HL-60/S4 treated with retinoic acid at 250 ng/mL for 4 days and 3 days (cell line): ENCODE measurements around the gene NECAP2.
"Not testable (repeated sequence)": the region's sequence is repeated elsewhere in the genome, so short reads cannot be mapped to it uniquely, and the experiment has no call there.

Experiments used
- in situ Hi-C: fragments of 300-500 bp; cut with MboI; formaldehyde crosslinking; loops from 2 replicates; pipeline ENCODE4 v1.7.0; 2022; ENCODE audit warnings: low sequenced_read_pairs

Gene NECAP2

GRCh38 chr1:16425125-16426025 is 15.1 kb upstream of the NECAP2 start:
- in situ Hi-C loops = no loop called here

GRCh38 chr1:16430606-16431005 is 9.9 kb upstream of the NECAP2 start:
- in situ Hi-C loops = no loop called here

- in situ Hi-C loops = no loop called here
These were observed 7.5 kb upstream of the NECAP2 start for GRCh38 chr1:16433030-16433429.

GRCh38 chr1:16434007-16434406 is 6.5 kb upstream of the NECAP2 start:
- in situ Hi-C loops = no loop called here

GRCh38 chr1:16434501-16434900 is 6.0 kb upstream of the NECAP2 start:
- in situ Hi-C loops = no loop called here

GRCh38 chr1:16436946-16437474 is 3.5 kb upstream of the NECAP2 start, which contains the start of gene SPATA21:
Gene SPATA21 (minus strand): TSS chr1:16437424. CDS start chr1:16431371, 6,053 bp downstream.
- in situ Hi-C loops = no loop called here

- in situ Hi-C loops = no loop called here
These were observed 2.0 kb upstream of the NECAP2 start for GRCh38 chr1:16438516-16438915.

- in situ Hi-C loops = no loop called here
These were observed 1.6 kb upstream of the NECAP2 start for GRCh38 chr1:16438924-16439323.

DNA sequence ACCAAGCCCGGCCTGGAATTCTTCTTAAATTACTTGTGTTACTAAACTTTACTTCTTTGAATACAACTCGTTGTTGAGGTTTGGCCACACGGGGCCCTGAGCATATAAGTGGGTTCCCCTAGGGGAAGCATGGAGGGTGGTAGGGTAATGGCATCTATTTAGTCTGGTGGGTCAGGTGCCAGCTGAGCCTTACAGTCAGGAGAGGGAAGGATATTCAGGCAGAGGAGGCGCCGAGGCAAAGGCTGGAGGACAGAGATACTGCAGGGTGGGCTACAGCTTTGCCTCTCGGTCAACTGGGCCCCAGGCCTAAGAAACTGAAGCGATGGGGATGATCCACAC is 424 bp upstream of the NECAP2 start:
- in situ Hi-C loops = no loop called here

DNA sequence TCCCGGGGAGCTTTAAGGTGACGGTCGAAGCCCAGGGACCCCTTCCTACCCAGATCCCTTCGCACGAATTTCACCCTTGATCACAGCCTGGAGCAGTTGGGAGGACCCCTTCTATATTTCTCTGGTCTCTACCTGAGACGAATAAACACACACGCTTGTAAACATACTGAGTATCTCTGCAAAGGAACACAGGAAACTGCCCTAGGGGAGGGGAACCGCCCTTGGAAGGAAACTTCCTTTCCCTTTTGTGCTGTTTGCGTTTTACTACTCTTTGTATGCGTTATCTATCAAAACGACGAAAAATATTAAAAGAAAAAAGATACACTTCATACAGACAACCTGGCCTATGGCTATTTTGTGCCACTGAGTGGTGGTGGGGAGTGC is 750 bp downstream of the NECAP2 start:
- in situ Hi-C loops = no loop called here

DNA sequence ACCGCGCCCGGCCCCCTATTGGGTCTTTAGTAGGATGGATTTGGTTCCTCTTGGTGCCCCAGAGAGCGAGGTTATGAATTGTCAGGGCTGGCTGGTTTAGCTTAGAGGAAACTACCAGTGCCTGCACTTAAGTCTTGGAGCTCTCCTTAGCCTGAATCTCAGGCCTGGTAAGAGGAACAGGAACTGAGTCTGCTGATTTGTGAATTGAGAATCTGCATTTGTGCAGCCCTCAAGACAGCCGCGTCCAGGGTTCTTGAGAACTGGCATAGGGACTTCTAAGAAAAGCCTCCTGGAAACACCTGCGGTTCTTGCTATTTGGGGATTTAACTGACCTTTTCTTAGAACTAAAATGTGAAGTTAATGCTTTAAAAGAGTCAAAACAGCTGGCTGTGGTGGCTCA is 1.7 kb downstream of the NECAP2 start:
- in situ Hi-C loops = no loop called here

- in situ Hi-C loops = no loop called here
These were observed 2.4 kb downstream of the NECAP2 start for GRCh38 chr1:16442941-16443340.

GRCh38 chr1:16443975-16444770 is 3.6 kb downstream of the NECAP2 start:
- in situ Hi-C loops = no loop called here

DNA sequence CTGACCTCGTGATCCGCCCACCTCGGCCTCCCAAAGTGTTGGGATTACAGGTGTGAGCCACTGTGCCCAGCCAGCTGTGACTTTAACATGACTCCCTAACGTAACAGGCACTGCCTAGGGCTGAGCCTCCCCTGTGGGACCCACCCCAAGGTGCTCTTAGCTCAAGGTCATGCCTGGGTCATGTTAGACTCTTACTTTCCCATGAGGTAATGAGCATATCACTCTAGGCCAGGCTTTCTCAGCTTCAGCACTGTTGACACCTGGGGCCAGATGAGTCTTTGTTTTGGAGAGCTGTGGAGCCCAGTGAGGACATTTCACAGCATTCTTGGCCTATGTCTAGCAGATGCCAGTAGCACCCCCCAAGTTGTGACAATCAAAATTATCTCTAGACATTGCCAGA is 4.5 kb downstream of the NECAP2 start:
- in situ Hi-C loops = no loop called here

- in situ Hi-C loops = no loop called here
These were observed 5.6 kb downstream of the NECAP2 start for GRCh38 chr1:16446116-16446515.

DNA sequence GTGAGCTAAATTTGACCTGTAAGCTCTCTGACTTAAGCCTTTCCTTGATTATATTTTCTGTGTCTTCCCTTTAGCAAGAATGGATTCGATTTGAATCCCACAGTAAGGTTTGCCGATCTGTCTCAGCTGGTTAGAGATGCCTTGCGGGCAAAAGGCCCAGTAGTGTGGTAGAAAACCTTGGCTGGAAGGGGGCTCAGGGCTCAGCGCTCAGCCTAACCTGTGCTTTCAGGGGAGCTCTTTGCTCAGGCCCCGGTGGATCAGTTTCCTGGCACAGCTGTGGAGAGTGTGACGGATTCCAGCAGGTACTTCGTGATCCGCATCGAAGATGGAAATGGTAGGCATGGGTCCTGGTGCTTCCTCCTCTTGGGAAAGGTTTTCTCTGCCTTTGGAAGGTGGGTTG is 7.1 kb downstream of the NECAP2 start:
- in situ Hi-C loops = no loop called here

DNA sequence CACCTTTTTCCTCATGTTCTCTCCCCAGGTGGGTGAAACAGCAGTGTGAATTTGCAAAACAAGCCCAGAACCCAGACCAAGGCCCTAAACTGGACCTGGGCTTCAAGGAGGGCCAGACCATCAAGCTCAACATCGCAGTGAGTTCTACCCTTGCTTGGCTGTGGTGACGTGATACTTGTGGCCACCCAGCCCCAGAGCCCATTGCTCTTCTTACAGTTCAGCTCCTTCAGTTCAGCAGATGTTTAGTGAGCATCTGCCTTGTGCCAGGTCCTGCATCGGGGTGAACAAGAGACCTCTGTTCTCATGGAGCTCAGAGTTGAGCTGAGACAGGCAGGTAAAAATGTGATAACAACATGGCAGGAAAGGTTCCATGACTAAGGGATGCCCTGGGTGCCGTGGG is 8.5 kb downstream of the NECAP2 start:
- in situ Hi-C loops = no loop called here

DNA sequence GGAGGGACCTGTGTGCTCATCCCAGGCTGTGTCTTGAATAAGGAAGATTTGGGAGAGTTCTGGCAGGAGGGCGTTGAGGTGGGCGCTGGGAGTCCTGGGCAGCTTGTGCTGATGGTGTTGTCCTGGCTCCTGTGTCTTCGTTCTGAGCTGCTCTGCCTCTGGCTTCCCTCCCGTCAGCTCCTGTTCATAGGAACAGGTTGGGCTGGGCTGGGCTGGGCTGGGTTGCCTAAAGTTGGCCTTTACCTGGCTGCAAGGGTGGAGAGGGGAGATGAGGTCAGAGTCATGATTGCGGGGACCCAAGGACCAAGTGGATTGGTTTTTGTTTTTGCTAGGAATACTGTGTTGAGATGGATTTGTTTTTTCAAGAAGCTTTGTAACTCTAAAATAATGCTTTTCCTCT is 9.1 kb downstream of the NECAP2 start:
- in situ Hi-C loops = no loop called here

DNA sequence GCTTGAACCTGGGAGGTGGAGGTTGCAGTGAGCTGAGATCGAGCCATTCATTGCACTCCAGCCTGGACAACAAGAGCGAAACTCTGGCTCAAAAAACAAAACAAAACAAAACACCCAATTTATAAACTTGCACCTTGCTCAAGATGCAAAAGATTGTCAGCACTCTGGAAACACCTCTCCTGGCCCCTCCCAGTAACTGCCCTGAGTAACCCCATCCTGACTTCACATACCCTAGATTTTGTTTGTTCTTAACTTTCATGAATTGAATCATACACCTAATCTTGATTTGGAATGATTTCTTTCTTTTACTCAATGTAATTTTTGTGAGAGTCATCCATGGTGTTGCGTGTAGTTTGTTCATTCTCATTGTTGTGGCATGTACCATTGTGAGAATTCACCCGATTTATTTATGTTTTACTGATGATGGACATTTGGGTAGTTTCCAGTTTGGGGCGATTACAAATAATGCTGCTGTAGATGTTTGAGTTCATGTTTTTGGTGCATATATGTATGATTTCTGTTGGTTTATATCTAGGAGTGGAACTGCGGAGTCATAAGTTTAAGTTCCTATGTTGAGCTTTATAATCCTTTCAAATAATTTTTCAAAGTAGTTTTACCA is 10.4 kb downstream of the NECAP2 start:
- in situ Hi-C loops = no loop called here

DNA sequence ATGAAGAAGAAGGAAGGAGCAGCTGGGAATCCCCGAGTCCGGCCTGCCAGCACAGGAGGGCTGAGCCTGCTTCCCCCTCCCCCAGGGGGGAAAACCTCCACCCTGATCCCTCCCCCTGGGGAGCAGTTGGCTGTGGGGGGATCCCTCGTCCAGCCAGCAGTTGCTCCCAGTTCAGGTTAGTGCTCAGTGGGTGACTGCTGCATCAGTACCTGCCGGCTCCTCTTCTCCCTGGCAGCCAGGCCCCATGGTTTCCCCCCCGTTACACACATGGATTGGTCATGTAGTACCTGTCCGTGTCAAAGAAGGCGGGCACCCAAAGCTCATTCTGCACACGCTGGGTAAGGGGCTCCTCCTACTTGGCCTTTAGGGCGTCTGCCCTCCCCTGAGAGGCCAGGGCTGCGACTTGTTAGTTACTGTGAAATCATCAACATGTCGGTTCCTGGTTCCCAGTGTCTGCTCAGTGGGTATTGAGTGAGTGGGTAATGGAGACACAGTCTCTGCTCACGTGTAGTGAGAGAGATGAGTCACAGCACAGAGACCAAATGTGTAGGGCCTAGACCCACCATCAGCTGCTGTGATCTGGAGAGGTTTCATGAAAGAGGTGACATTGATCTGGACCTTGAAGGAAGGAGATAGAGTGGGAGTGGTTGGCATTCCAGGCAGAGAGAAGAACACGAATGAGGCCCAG is 11.5 kb downstream of the NECAP2 start:
- in situ Hi-C loops = no loop called here

GRCh38 chr1:16454909-16455308 is 14.4 kb downstream of the NECAP2 start:
- in situ Hi-C loops = not testable (repeated sequence)
